Mucosa of rectum (tissue), 2 donors: ENCODE data around the gene SFT2D2.

Source experiments
- H3K27ac ChIP-seq, 2 donors: one replicate each; pipeline ENCODE4 v1.7.0; 2013; ENCODE audit warnings: inconsistent platforms in 2 of 2, low read depth in 2 of 2, low read length in 2 of 2
- H3K27me3 ChIP-seq, 2 donors: one replicate each; pipeline ENCODE4 v1.7.0; 2013; ENCODE audit warnings: low read length in 2 of 2; ENCODE audit not compliant: control insufficient read depth in 2 of 2, insufficient read depth in 2 of 2
- H3K36me3 ChIP-seq, 2 donors: one replicate each; pipeline ENCODE4 v1.7.0; 2013; ENCODE audit warnings: low read length in 2 of 2; ENCODE audit not compliant: control insufficient read depth in 2 of 2, insufficient read depth in 2 of 2
- H3K4me1 ChIP-seq, 2 donors: one replicate each; pipeline ENCODE4 v1.7.0; 2013; ENCODE audit warnings: low read length in 2 of 2, mild to moderate bottlenecking in 1 of 2; ENCODE audit not compliant: control insufficient read depth in 2 of 2, insufficient read depth in 2 of 2
- H3K4me3 ChIP-seq, 2 donors: one replicate each; pipeline ENCODE4 v1.7.0; 2013; ENCODE audit warnings: low read length in 2 of 2
- H3K9ac ChIP-seq, 2 donors: one replicate each; pipeline ENCODE4 v1.7.0; 2013; ENCODE audit warnings: low read length in 2 of 2, low read depth in 1 of 2, mild to moderate bottlenecking in 1 of 2
- H3K9me3 ChIP-seq, 2 donors: one replicate each; pipeline ENCODE4 v1.7.0; 2013; ENCODE audit warnings: low read length in 2 of 2; ENCODE audit not compliant: control insufficient read depth in 2 of 2
- donor health status: healthy.
- donor health status: Normal muscosa, but diverticular disease.

The SFT2D2 gene

DNA sequence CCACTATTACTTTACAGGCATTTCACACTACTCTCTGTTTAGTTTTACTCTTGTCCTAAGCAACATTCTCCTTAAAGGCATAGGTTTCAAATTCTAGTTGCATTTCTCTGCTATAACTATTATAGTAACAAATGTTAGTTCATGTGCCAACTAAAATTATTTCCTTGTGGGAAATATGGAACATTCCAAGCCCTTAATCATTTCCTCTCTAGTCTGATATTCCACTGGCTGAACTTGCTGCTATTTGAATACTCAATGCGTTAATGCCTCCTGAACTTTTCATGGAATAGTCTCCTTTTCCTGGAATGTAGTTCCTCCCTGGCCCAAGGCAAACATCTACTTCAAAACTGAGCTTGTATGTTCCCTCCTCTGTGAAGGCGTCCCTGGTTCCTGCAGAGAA, 35.6 kb downstream of the SFT2D2 start:
- Histone ChIP-seq H3K27ac (no peak overlapping the region), H3K4me3 (no peak overlapping the region), H3K9ac (no peak overlapping the region), H3K4me1 (no peaks in the 10 kb centered on the region), H3K27me3 (no peaks in the 10 kb centered on the region), H3K9me3 (peaks cover 0 to 4% of the 10 kb centered on the region in 2 donors), H3K36me3 (peaks cover 0 to 8% of the 10 kb centered on the region in 2 donors)

DNA sequence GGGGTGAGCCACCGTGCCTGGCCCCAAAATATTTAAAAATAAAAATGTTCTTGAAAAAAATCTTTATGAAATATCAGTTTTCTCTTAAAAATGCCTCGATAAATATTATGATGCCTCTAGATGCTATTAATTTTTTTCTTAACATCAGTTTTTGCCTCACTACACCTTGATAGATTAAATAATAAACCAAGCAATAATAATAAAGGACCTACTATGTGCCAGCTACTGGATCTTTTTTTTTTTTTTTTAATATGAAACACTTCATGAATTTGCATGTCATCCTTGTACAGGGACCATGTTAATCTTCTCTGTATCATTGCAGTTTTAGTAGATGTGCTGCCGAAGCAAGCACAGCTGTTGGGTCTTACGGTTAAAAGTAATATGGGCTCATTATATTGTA, 37.3 kb downstream of the SFT2D2 start:
- H3K27me3 ChIP-seq: no peaks in the 10 kb centered on the region
- H3K9ac ChIP-seq: no peak overlapping the region
- H3K36me3 ChIP-seq: peaks cover 0 to 8% of the 10 kb centered on the region in 2 donors
- H3K4me3 ChIP-seq: no peak overlapping the region
- no peaks in the 10 kb centered on the region for H3K4me1 ChIP-seq
- H3K27ac ChIP-seq: no peak overlapping the region
- no peaks in the 10 kb centered on the region for H3K9me3 ChIP-seq

- Histone ChIP-seq H3K4me3 (no peak overlapping the region), H3K27ac (no peak overlapping the region), H3K4me1 (no peaks in the 10 kb centered on the region), H3K36me3 (peaks cover 0 to 8% of the 10 kb centered on the region in 2 donors), H3K9me3 (no peaks in the 10 kb centered on the region), H3K9ac (no peak overlapping the region), H3K27me3 (no peaks in the 10 kb centered on the region)
Measured at GRCh38 chr1:168264296-168264695, 38.5 kb downstream of the SFT2D2 start.

- H3K27me3 ChIP-seq: no peaks in the 10 kb centered on the region
- H3K27ac ChIP-seq: no peak overlapping the region
- H3K9me3 ChIP-seq: no peaks in the 10 kb centered on the region
- no peak overlapping the region for H3K4me3 ChIP-seq
- no peak overlapping the region for H3K9ac ChIP-seq
- H3K4me1 ChIP-seq: no peaks in the 10 kb centered on the region
- peaks cover 0 to 8% of the 10 kb centered on the region in 2 donors for H3K36me3 ChIP-seq
Measured at GRCh38 chr1:168265596-168265995, 39.8 kb downstream of the SFT2D2 start.

DNA sequence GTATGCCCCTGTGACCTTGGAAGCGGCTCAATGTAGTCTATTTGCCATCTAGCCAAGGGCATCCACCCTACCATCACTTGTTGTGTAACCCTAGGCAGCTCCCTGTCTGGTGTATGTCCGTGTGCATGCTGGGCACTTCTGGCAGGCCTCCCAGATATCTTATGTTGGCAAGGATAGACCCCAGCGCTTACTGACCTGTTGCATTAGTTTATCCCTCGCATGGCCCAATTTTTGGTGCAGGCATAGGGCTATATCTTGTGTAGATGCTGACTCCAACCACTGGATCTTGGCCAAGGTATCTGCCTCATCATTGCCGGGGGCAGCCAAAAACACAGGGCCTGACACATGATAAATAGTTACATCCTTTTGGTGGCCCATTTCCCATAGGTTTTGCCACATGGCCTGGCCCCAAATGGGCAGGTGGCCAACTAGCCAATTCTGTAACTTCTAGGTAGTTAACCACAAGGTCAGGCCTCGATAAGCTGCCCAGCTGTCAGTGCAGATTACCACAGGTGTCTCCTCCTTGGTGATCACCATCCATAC, 40.9 kb downstream of the SFT2D2 start:
- Histone ChIP-seq H3K9ac (no peak overlapping the region), H3K36me3 (peaks cover 0 to 6% of the 10 kb centered on the region in 2 donors), H3K9me3 (no peaks in the 10 kb centered on the region), H3K4me1 (no peaks in the 10 kb centered on the region), H3K27me3 (no peaks in the 10 kb centered on the region), H3K4me3 (no peak overlapping the region), H3K27ac (no peak overlapping the region)

GRCh38 chr1:168271636-168272035, 45.8 kb downstream of the SFT2D2 start:
- Histone ChIP-seq H3K36me3 (no peaks in the 10 kb centered on the region), H3K9me3 (no peaks in the 10 kb centered on the region), H3K27me3 (no peaks in the 10 kb centered on the region), H3K9ac (no peak overlapping the region), H3K4me3 (no peak overlapping the region), H3K27ac (no peak overlapping the region), H3K4me1 (no peaks in the 10 kb centered on the region)

- Histone ChIP-seq H3K9ac (no peak overlapping the region), H3K9me3 (no peaks in the 10 kb centered on the region), H3K4me1 (no peaks in the 10 kb centered on the region), H3K4me3 (no peak overlapping the region), H3K27ac (no peak overlapping the region), H3K27me3 (no peaks in the 10 kb centered on the region), H3K36me3 (no peaks in the 10 kb centered on the region)
Measured at GRCh38 chr1:168273575-168273974, 47.8 kb downstream of the SFT2D2 start.

GRCh38 chr1:168279253-168279652, 53.4 kb downstream of the SFT2D2 start:
- H3K9ac ChIP-seq: no peak overlapping the region
- no peaks in the 10 kb centered on the region for H3K4me1 ChIP-seq
- H3K36me3 ChIP-seq: no peaks in the 10 kb centered on the region
- no peaks in the 10 kb centered on the region for H3K9me3 ChIP-seq
- H3K27me3 ChIP-seq: no peaks in the 10 kb centered on the region
- H3K4me3 ChIP-seq: no peak overlapping the region
- no peak overlapping the region for H3K27ac ChIP-seq

GRCh38 chr1:168280296-168280927, 54.6 kb downstream of the SFT2D2 start, which contains the start of gene TBX19:
Gene TBX19, plus strand, starts transcription at chr1:168280877. Its CDS starts 214 bp downstream, at chr1:168281091.
- no peaks in the 10 kb centered on the region for H3K36me3 ChIP-seq
- peaks cover 0 to under 1% of the 10 kb centered on the region in 2 donors for H3K4me1 ChIP-seq
- no peak within 1 kb of the TSS for H3K4me3 ChIP-seq
- H3K9me3 ChIP-seq: no peaks in the 10 kb centered on the region
- no peaks in the 10 kb centered on the region for H3K27me3 ChIP-seq
- H3K9ac ChIP-seq: no peak within 1 kb of the TSS
- no peak within 1 kb of the TSS for H3K27ac ChIP-seq

- no peak overlapping the region for H3K4me3 ChIP-seq
- no peaks in the 10 kb centered on the region for H3K9me3 ChIP-seq
- no peak overlapping the region for H3K9ac ChIP-seq
- H3K36me3 ChIP-seq: no peaks in the 10 kb centered on the region
- no peak overlapping the region for H3K27ac ChIP-seq
- peaks cover 0 to 3% of the 10 kb centered on the region in 2 donors for H3K4me1 ChIP-seq
- no peaks in the 10 kb centered on the region for H3K27me3 ChIP-seq
Measured at GRCh38 chr1:168281603-168282325, 56.0 kb downstream of the SFT2D2 start.
